ENCODE measurements around the gene SPAG6. TPM values are rescaled to one million over a fixed set of nuclear protein-coding genes. Genes with fewer than 3 reads are reported as not detected.
A peak's percentile ranks its signal among the peaks of the same experiment; 100 is the strongest.

Gene SPAG6
- total RNA-seq, 4 donors from 2014 or later = 0.64 to 0.75 TPM; not detected in 2

DNA sequence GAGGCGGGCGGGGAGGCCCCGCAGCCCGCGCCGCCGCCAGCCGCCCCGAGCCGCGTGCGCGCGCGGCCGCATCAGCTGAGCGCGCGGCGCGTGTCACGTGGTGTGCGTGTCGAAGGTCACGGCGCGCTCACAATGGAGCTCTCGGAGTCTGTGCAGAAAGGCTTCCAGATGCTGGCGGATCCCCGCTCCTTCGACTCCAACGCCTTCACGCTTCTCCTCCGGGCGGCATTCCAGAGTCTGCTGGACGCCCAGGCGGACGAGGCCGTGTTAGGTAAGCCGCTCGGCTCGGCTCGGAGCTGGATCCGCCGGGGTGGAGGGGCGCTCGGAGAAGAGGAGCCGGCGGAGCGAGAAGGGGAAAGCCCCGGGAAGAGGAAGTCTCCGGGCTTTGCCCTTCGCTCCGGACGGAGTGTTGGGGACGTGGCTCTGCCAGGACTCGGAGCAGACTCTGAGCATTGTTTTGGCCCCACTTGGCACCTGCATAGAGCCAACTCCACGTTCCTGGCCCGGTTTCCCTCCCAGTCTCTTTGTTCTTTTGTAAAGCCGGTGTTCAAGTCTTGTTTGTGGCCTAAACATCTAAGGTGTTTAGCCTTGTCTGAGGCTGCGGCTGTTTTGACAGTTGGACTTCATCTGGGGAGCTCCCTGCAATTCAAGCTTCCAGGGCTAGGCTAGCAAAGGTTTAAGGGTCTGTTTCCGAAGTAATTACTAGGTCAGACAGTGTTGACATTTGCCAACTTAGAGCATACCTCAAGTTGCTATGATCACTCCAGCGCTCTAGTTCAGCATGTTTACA is 28.8 kb upstream of the SPAG6 start, which contains the start of gene COMMD3:
Gene COMMD3, plus strand, starts transcription at position 103 of the 790 bp plus-strand sequence. Its CDS starts 30 bp downstream, at position 133.
- 1 to 2% methylated on average over 16 to 26 of the region's 63 CpGs for WGBS, 2 donors
- peak within 1 kb of the TSS; percentile 83 for H3K4me3 ChIP-seq (ENCODE audit: low read depth, poor library complexity, severe bottlenecking)
- peak in 1 of 2 donors; percentile 69 for TF ChIP-seq POLR2A (IDR thresholded peaks at IDR 0.05)
- TF ChIP-seq, protein P1, sequence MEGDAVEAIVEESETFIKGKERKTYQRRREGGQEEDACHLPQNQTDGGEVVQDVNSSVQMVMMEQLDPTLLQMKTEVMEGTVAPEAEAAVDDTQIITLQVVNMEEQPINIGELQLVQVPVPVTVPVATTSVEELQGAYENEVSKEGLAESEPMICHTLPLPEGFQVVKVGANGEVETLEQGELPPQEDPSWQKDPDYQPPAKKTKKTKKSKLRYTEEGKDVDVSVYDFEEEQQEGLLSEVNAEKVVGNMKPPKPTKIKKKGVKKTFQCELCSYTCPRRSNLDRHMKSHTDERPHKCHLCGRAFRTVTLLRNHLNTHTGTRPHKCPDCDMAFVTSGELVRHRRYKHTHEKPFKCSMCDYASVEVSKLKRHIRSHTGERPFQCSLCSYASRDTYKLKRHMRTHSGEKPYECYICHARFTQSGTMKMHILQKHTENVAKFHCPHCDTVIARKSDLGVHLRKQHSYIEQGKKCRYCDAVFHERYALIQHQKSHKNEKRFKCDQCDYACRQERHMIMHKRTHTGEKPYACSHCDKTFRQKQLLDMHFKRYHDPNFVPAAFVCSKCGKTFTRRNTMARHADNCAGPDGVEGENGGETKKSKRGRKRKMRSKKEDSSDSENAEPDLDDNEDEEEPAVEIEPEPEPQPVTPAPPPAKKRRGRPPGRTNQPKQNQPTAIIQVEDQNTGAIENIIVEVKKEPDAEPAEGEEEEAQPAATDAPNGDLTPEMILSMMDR (IDR thresholded peaks at IDR 0.05) = no peak

DNA sequence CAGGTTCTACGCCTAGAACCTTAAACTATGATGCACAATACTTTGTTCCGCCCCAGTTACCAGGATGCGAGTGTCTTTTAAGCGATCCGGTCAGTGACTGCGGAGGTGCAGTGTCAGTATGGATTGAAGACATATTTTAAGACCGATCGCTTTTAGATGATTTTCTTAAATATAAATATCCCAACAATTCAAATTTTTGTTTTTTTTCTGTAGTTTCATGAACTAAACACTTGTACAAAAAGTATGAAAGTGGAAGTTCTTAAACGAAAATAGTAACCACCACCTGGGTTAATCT is 28.3 kb upstream of the SPAG6 start:
- no peak for DNase-seq (ENCODE audit: low spot score in 2 of 2)
- TF ChIP-seq POLR2A (IDR thresholded peaks at IDR 0.05) = no peak
- TF ChIP-seq, protein P1 (IDR thresholded peaks at IDR 0.05) = no peak
- H3K4me3 ChIP-seq (ENCODE audit: low read depth, poor library complexity, severe bottlenecking) = peak overlapping the region; percentile 83
- intact Hi-C loops (cut with DNase I; ENCODE audit: low total_unique reads) = no loop called here
- WGBS, 2 donors = 10 to 16% methylated on average over 9 of the region's 9 CpGs

More for the DNA sequence above, 28.8 kb upstream of the SPAG6 start, which contains the start of gene COMMD3:
- intact Hi-C loops (cut with DNase I; ENCODE audit: low total_unique reads) = no loop called here
- peak; percentile 86 to 97 for DNase-seq (ENCODE audit: low spot score in 2 of 2)

DNA sequence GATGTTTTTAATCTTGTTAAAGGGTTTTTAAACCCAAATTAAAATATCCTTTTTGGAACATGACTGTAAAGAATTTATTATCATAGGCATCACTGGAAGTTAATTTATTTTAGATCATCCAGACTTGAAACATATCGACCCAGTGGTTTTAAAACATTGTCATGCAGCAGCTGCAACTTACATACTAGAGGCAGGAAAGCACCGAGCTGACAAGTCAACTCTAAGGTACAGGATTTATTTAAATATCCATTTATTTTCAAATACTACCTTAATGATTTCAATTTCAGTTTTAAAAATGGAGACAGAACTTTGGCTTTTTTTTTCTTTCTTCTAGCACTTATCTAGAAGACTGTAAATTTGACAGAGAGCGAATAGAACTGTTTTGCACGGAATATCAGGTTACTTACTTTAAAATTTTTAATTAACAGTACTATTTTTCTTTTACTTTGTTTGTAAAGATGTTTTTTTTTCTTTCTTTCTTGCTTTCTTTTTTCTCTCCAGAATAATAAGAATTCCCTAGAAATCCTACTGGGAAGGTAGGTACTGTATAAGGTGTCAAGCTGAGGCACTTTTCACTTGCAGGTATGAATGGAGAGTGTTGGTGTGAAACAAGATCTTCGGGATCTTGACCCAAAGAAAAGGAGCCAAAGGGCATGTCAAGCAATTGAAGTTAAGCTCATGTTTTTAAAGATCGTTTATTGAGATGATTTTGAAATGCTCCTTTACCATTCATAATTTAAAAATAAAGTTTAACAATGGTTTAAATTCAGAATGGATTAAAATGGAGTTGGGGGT is 27.3 kb upstream of the SPAG6 start:
- H3K4me3 ChIP-seq (ENCODE audit: low read depth, poor library complexity, severe bottlenecking) = no peak overlapping the region
- TF ChIP-seq POLR2A (IDR thresholded peaks at IDR 0.05) = no peak
- TF ChIP-seq, protein P1 (IDR thresholded peaks at IDR 0.05) = no peak
- WGBS, 2 donors = 84 to 89% methylated on average over 6 of the region's 6 CpGs
- intact Hi-C loops (cut with DNase I; ENCODE audit: low total_unique reads) = no loop called here
- DNase-seq (ENCODE audit: low spot score in 2 of 2) = no peak

DNA sequence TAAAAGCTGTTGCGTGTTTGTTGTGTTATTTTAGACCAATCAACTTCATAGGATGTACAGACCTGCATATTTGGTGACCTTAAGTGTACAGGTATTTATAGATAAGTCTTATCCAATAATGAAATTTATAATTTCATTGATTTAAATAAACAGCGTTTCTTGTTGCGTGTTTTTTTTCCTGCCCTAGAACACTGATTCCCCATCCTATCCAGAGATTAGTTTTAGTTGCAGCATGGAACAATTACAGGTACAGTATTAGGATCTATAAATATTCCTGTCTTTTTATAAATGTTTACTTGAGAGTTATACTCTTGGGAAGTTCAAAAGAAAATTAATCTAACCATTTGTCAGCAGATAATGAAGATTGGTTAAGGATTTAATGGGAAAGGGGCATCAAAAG is 26.5 kb upstream of the SPAG6 start:
- no peak for DNase-seq (ENCODE audit: low spot score in 2 of 2)
- H3K4me3 ChIP-seq (ENCODE audit: low read depth, poor library complexity, severe bottlenecking) = no peak overlapping the region
- intact Hi-C loops (cut with DNase I; ENCODE audit: low total_unique reads) = no loop called here
- no peak for TF ChIP-seq POLR2A (IDR thresholded peaks at IDR 0.05)
- TF ChIP-seq, protein P1 (IDR thresholded peaks at IDR 0.05) = no peak
- 95 to 98% methylated on average over 3 of the region's 3 CpGs for WGBS, 2 donors

DNA sequence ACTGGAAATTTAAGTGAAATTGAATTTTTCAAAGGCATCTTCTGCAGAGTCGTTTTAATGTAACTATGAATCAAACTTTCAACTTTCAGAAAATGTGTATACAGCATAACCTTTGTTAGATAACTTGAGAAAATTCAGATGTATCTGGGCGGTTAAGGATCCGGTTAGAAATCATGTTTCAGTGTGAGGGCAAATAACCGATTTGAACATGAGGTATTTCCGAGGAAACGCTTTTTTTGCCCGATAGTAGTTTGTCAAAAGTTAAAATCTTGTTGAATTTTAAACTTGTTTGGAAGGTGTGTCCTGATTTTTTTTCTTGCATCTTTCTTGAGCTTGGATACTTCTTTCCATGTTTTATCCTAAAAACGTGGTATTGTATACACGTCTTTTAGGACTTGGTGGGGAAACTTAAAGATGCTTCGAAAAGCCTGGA is 25.7 kb upstream of the SPAG6 start:
- TF ChIP-seq, protein P1 (IDR thresholded peaks at IDR 0.05) = no peak
- TF ChIP-seq POLR2A (IDR thresholded peaks at IDR 0.05) = no peak
- intact Hi-C loops (cut with DNase I; ENCODE audit: low total_unique reads) = no loop called here
- DNase-seq (ENCODE audit: low spot score in 2 of 2) = no peak
- H3K4me3 ChIP-seq (ENCODE audit: low read depth, poor library complexity, severe bottlenecking) = no peak overlapping the region
- WGBS, 2 donors = 89% methylated on average over 10 of the region's 10 CpGs
